Liver (tissue), 3 donors: ENCODE data around the gene C5orf58.

Source experiments
- CTCF ChIP-seq: fragments of 150-350 bp; IDR thresholded peaks from 2 replicates; pipeline ENCODE4 v1.5.1; 2017; ENCODE audit warnings: improper control_type of control experiment, low read depth, low read length; ENCODE audit not compliant: missing input control
- EGR1 ChIP-seq, 2 donors: IDR thresholded peaks; 2 replicates each; pipeline ENCODE4 v1.6.1; 2016 to 2018; ENCODE audit warnings: antibody characterized with exemption in 2 of 2, low read depth in 2 of 2
- FOXA1 ChIP-seq: IDR thresholded peaks from 2 replicates; pipeline ENCODE4 v1.6.1; 2016; ENCODE audit warnings: antibody characterized with exemption
- GABPA ChIP-seq, 2 donors: IDR thresholded peaks in 1 of 2; conservative IDR thresholded peaks in 1 of 2; 2 replicates each; pipeline ENCODE4 v1.6.1; 2016; ENCODE audit warnings: antibody characterized with exemption in 2 of 2, mild to moderate bottlenecking in 1 of 2, moderate library complexity in 1 of 2
- HNF4A ChIP-seq, 2 donors: conservative IDR thresholded peaks; 2 replicates each; pipeline ENCODE4 v1.6.1; 2016; ENCODE audit warnings: antibody characterized with exemption in 2 of 2, mild to moderate bottlenecking in 2 of 2
- JUND ChIP-seq, 2 donors: IDR thresholded peaks; 2 replicates each; pipeline ENCODE4 v1.6.1; 2016; ENCODE audit warnings: antibody characterized with exemption in 2 of 2
- RAD21 ChIP-seq, 2 donors: IDR thresholded peaks; 2 replicates each; pipeline ENCODE4 v1.6.1; 2016; ENCODE audit warnings: antibody characterized with exemption in 2 of 2, mild to moderate bottlenecking in 2 of 2
- RXRA ChIP-seq, 2 donors: IDR thresholded peaks; 2 replicates each; pipeline ENCODE4 v1.6.1; 2017 to 2018; ENCODE audit warnings: antibody characterized with exemption in 2 of 2, mild to moderate bottlenecking in 1 of 2
- SP1 ChIP-seq: IDR thresholded peaks from 2 replicates; pipeline ENCODE4 v1.6.1; 2018; ENCODE audit warnings: antibody characterized with exemption, mild to moderate bottlenecking
- YY1 ChIP-seq: IDR thresholded peaks from 2 replicates; pipeline ENCODE4 v1.6.1; 2016; ENCODE audit warnings: antibody characterized with exemption, mild to moderate bottlenecking
- TF ChIP-seq, protein P1 (sequence below): IDR thresholded peaks from 2 replicates; pipeline ENCODE4 v1.6.1; 2016; ENCODE audit warnings: antibody characterized with exemption
- TF ChIP-seq, protein P2 (sequence below): IDR thresholded peaks from 2 replicates; pipeline ENCODE4 v1.6.1; 2016; ENCODE audit warnings: antibody characterized with exemption, mild to moderate bottlenecking
- TF ChIP-seq, protein P3 (sequence below): IDR thresholded peaks from 2 replicates; pipeline ENCODE4 v1.6.1; 2016; ENCODE audit warnings: antibody characterized with exemption
- donor health status: healthy.
- donor health status: healthy.

- TF ChIP-seq CTCF: no peak
- TF ChIP-seq, protein P1, sequence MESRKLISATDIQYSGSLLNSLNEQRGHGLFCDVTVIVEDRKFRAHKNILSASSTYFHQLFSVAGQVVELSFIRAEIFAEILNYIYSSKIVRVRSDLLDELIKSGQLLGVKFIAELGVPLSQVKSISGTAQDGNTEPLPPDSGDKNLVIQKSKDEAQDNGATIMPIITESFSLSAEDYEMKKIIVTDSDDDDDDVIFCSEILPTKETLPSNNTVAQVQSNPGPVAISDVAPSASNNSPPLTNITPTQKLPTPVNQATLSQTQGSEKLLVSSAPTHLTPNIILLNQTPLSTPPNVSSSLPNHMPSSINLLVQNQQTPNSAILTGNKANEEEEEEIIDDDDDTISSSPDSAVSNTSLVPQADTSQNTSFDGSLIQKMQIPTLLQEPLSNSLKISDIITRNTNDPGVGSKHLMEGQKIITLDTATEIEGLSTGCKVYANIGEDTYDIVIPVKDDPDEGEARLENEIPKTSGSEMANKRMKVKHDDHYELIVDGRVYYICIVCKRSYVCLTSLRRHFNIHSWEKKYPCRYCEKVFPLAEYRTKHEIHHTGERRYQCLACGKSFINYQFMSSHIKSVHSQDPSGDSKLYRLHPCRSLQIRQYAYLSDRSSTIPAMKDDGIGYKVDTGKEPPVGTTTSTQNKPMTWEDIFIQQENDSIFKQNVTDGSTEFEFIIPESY: no peak
- TF ChIP-seq, protein P2, sequence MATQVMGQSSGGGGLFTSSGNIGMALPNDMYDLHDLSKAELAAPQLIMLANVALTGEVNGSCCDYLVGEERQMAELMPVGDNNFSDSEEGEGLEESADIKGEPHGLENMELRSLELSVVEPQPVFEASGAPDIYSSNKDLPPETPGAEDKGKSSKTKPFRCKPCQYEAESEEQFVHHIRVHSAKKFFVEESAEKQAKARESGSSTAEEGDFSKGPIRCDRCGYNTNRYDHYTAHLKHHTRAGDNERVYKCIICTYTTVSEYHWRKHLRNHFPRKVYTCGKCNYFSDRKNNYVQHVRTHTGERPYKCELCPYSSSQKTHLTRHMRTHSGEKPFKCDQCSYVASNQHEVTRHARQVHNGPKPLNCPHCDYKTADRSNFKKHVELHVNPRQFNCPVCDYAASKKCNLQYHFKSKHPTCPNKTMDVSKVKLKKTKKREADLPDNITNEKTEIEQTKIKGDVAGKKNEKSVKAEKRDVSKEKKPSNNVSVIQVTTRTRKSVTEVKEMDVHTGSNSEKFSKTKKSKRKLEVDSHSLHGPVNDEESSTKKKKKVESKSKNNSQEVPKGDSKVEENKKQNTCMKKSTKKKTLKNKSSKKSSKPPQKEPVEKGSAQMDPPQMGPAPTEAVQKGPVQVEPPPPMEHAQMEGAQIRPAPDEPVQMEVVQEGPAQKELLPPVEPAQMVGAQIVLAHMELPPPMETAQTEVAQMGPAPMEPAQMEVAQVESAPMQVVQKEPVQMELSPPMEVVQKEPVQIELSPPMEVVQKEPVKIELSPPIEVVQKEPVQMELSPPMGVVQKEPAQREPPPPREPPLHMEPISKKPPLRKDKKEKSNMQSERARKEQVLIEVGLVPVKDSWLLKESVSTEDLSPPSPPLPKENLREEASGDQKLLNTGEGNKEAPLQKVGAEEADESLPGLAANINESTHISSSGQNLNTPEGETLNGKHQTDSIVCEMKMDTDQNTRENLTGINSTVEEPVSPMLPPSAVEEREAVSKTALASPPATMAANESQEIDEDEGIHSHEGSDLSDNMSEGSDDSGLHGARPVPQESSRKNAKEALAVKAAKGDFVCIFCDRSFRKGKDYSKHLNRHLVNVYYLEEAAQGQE: no peak
- no peak for TF ChIP-seq GABPA (IDR thresholded peaks at IDR 0.05 in 1 of 2, conservative IDR thresholded peaks at IDR 0.05 in 1 of 2)
- TF ChIP-seq JUND (IDR thresholded peaks at IDR 0.05): no peak
- TF ChIP-seq YY1: no peak
- no peak for TF ChIP-seq FOXA1
- TF ChIP-seq, protein P3, sequence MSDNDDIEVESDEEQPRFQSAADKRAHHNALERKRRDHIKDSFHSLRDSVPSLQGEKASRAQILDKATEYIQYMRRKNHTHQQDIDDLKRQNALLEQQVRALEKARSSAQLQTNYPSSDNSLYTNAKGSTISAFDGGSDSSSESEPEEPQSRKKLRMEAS: no peak
- no peak for TF ChIP-seq RAD21 (IDR thresholded peaks at IDR 0.05)
- no peak for TF ChIP-seq EGR1 (IDR thresholded peaks at IDR 0.05; ENCODE audit: low read depth in 2 of 2)
- TF ChIP-seq HNF4A (conservative IDR thresholded peaks at IDR 0.05): no peak
- TF ChIP-seq RXRA (IDR thresholded peaks at IDR 0.05): no peak
- TF ChIP-seq SP1: no peak
Observed at GRCh38 chr5:170268884-170269283, 36.1 kb downstream of the C5orf58 start.
